GM21737 (cell line): Measurements from ENCODE around the gene EMC10.
"Not testable (repeated sequence)": the region's sequence is repeated elsewhere in the genome, so short reads cannot be mapped to it uniquely, and the experiment has no call there.

Experiments used
- ATAC-seq: cut with Tn5 transposase; IDR thresholded peaks from one replicate; pipeline ENCODE4 v1.9.1; 2021; ENCODE audit warnings: mild to moderate bottlenecking, moderate library complexity; ENCODE audit not compliant: unreplicated experiment

The EMC10 gene

GRCh38 chr19:50512999-50513745 is 36.9 kb downstream of the EMC10 start:
- no peak for ATAC-seq

- no peak for ATAC-seq
These were observed 37.5 kb downstream of the EMC10 start, which contains the start of gene ASPDH for GRCh38 chr19:50513746-50514345. Gene ASPDH, minus strand, starts transcription at chr19:50513913. Its CDS starts 90 bp downstream, at chr19:50513823.

GRCh38 chr19:50514346-50515167 is 38.2 kb downstream of the EMC10 start:
- ATAC-seq: no peak

GRCh38 chr19:50515168-50515561 is 38.9 kb downstream of the EMC10 start:
- ATAC-seq: no peak

- no peak for ATAC-seq
These were observed 40.1 kb downstream of the EMC10 start for GRCh38 chr19:50516456-50516855.

- no peak for ATAC-seq
These were observed 40.8 kb downstream of the EMC10 start for GRCh38 chr19:50516964-50517703.

GRCh38 chr19:50517704-50518075 is 41.4 kb downstream of the EMC10 start:
- no peak for ATAC-seq

- ATAC-seq: no peak
These were observed 42.0 kb downstream of the EMC10 start for GRCh38 chr19:50518091-50519005.

GRCh38 chr19:50519006-50519575 is 42.8 kb downstream of the EMC10 start:
- no peak for ATAC-seq

- ATAC-seq: no peak
These were observed 44.6 kb downstream of the EMC10 start for GRCh38 chr19:50520822-50521465.

GRCh38 chr19:50522881-50523280 is 46.6 kb downstream of the EMC10 start:
- ATAC-seq: no peak

GRCh38 chr19:50528052-50528451 is 51.7 kb downstream of the EMC10 start:
- not testable (repeated sequence) for ATAC-seq

- ATAC-seq: no peak
These were observed 54.9 kb downstream of the EMC10 start for GRCh38 chr19:50531171-50531612.

GRCh38 chr19:50532952-50533351 is 56.6 kb downstream of the EMC10 start:
- ATAC-seq: no peak

GRCh38 chr19:50534478-50534877 is 58.2 kb downstream of the EMC10 start:
- ATAC-seq: no peak

- no peak for ATAC-seq
These were observed 59.4 kb downstream of the EMC10 start for GRCh38 chr19:50535672-50536187.

- ATAC-seq: no peak
These were observed 60.5 kb downstream of the EMC10 start for GRCh38 chr19:50536662-50537305.

GRCh38 chr19:50537306-50537685 is 61.0 kb downstream of the EMC10 start:
- no peak for ATAC-seq
